GM23248 (cell line): ENCODE data around the gene TMEM234.

Experiments used
- EZH2 ChIP-seq: fragments of 200-600 bp; sonication (generic); IDR thresholded peaks from 2 replicates; pipeline ENCODE4 v1.6.1; 2018; ENCODE audit warnings: antibody characterized with exemption, mild to moderate bottlenecking; ENCODE audit not compliant: insufficient read depth, poor library complexity, severe bottlenecking
- EZH2phosphoT487 ChIP-seq: fragments of 200-600 bp; sonication (generic); IDR thresholded peaks from 2 replicates; pipeline ENCODE4 v1.6.1; 2018; ENCODE audit warnings: antibody characterized with exemption, moderate library complexity, mild to moderate bottlenecking, low read depth; ENCODE audit not compliant: insufficient read depth

- TF ChIP-seq EZH2 (no peak), EZH2phosphoT487 (no peak)
Observed at GRCh38 chr1:32195531-32195930, 26.6 kb downstream of the TMEM234 start.
